GM18499 (cell line): ENCODE data around the gene FAM111A.

Source experiments
- ATAC-seq: cut with Tn5 transposase; IDR thresholded peaks from one replicate; pipeline ENCODE4 v1.9.1; 2021; ENCODE audit warnings: moderate number of reproducible peaks; ENCODE audit not compliant: insufficient read depth, unreplicated experiment

Gene FAM111A

GRCh38 chr11:59141673-59142460 is 789 bp upstream of the FAM111A start:
- ATAC-seq: no peak

- ATAC-seq: no peak
These were observed 1.4 kb downstream of the FAM111A start for GRCh38 chr11:59144096-59144495.

GRCh38 chr11:59144579-59145345 is 2.1 kb downstream of the FAM111A start:
- ATAC-seq: peak; percentile 60

GRCh38 chr11:59145534-59145933 is 2.9 kb downstream of the FAM111A start:
- no peak for ATAC-seq

- ATAC-seq: peak; percentile 48
These were observed 9.1 kb downstream of the FAM111A start for GRCh38 chr11:59151761-59152160.

GRCh38 chr11:59152312-59152951 is 9.8 kb downstream of the FAM111A start:
- ATAC-seq: peak; percentile 68

GRCh38 chr11:59154610-59155009 is 12.0 kb downstream of the FAM111A start:
- no peak for ATAC-seq

GRCh38 chr11:59157433-59157832 is 14.8 kb downstream of the FAM111A start:
- no peak for ATAC-seq

GRCh38 chr11:59158206-59159068 is 15.8 kb downstream of the FAM111A start:
- ATAC-seq: no peak

GRCh38 chr11:59164028-59164427 is 21.4 kb downstream of the FAM111A start:
- ATAC-seq: no peak

- peak; percentile 46 for ATAC-seq
These were observed 29.1 kb downstream of the FAM111A start, which contains the start of gene DTX4 for GRCh38 chr11:59171508-59172322. Gene DTX4, plus strand, starts transcription at chr11:59172132. Its CDS starts 464 bp downstream, at chr11:59172596.

GRCh38 chr11:59172345-59173079 is 29.9 kb downstream of the FAM111A start:
- ATAC-seq: peak; percentile 6

GRCh38 chr11:59173080-59173963 is 30.7 kb downstream of the FAM111A start:
- ATAC-seq: no peak

- ATAC-seq: no peak
These were observed 31.5 kb downstream of the FAM111A start for GRCh38 chr11:59173964-59174663.

- ATAC-seq: no peak
These were observed 32.0 kb downstream of the FAM111A start for GRCh38 chr11:59174664-59175033.

GRCh38 chr11:59175091-59175501 is 32.4 kb downstream of the FAM111A start:
- no peak for ATAC-seq

- no peak for ATAC-seq
These were observed 33.7 kb downstream of the FAM111A start for GRCh38 chr11:59176330-59176729.
